Measurements from ENCODE around the gene ARMH1. TPM values are rescaled to one million over a fixed set of nuclear protein-coding genes. Genes with fewer than 3 reads are reported as not detected.

ARMH1 gene
- total RNA-seq, 1 experiment from 2014 or later = 0.65 TPM

GRCh38 chr1:44641126-44642102 is 33.1 kb upstream of the ARMH1 start:
- H3K4me1 Mint-ChIP-seq (ENCODE audit: insufficient read depth, unreplicated experiment) = no peaks in the 10 kb centered on the region
- TF ChIP-seq CTCF (IDR thresholded peaks at IDR 0.05; ENCODE audit: unreplicated experiment) = no peak
- no peak overlapping the region for H3K27ac Mint-ChIP-seq (ENCODE audit: low read depth, unreplicated experiment)
- no TSS peak for BruUV-seq (replicated peaks)
- POLR2A ChIA-PET = interaction anchor here (1.4 to 2.5 kb wide), 2 partner anchors 9 to 11 kb away, joined by 4 to 11 read pairs; no protein-coding TSS in a partner anchor
- H3K4me3 Mint-ChIP-seq (ENCODE audit: unreplicated experiment) = no peak overlapping the region
- peaks cover 84% of the 10 kb centered on the region for H3K36me3 Mint-ChIP-seq (ENCODE audit: insufficient read depth, unreplicated experiment)
- H3K9me3 Mint-ChIP-seq (ENCODE audit: unreplicated experiment) = no peaks in the 10 kb centered on the region
- CTCF ChIA-PET = interaction anchor here (0.6 to 7.5 kb wide), 3 partner anchors 10 to 603 kb away, joined by 4 to 63 read pairs (median 5); no protein-coding TSS in a partner anchor
- no peak for DNase-seq (ENCODE audit: unreplicated experiment)
- intact Hi-C loops (cut with micrococcal nuclease) = no loop called here
- H3K27me3 Mint-ChIP-seq (ENCODE audit: insufficient read depth, unreplicated experiment) = no peaks in the 10 kb centered on the region

- H3K4me3 Mint-ChIP-seq (ENCODE audit: unreplicated experiment) = no peak overlapping the region
- H3K4me1 Mint-ChIP-seq (ENCODE audit: insufficient read depth, unreplicated experiment) = no peaks in the 10 kb centered on the region
- no peaks in the 10 kb centered on the region for H3K27me3 Mint-ChIP-seq (ENCODE audit: insufficient read depth, unreplicated experiment)
- POLR2A ChIA-PET = interaction anchor here (1.4 to 2.5 kb wide), 2 partner anchors 10 kb away, joined by 4 to 11 read pairs; no protein-coding TSS in a partner anchor
- CTCF ChIA-PET = interaction anchor here (0.9 to 7.5 kb wide), 2 partner anchors 9 to 18 kb away, joined by 5 to 63 read pairs; no protein-coding TSS in a partner anchor
- H3K36me3 Mint-ChIP-seq (ENCODE audit: insufficient read depth, unreplicated experiment) = peaks cover 78% of the 10 kb centered on the region
- H3K27ac Mint-ChIP-seq (ENCODE audit: low read depth, unreplicated experiment) = no peak overlapping the region
- intact Hi-C loops (cut with micrococcal nuclease) = no loop called here
- no peaks in the 10 kb centered on the region for H3K9me3 Mint-ChIP-seq (ENCODE audit: unreplicated experiment)
- no peak for TF ChIP-seq CTCF (IDR thresholded peaks at IDR 0.05; ENCODE audit: unreplicated experiment)
- no peak for DNase-seq (ENCODE audit: unreplicated experiment)
- no TSS peak for BruUV-seq (replicated peaks)
Measured at GRCh38 chr1:44642255-44642654, 32.3 kb upstream of the ARMH1 start.

- intact Hi-C loops (cut with micrococcal nuclease) = no loop called here
- no peak for DNase-seq (ENCODE audit: unreplicated experiment)
- H3K4me3 Mint-ChIP-seq (ENCODE audit: unreplicated experiment) = no peak overlapping the region
- ChIA-PET CTCF (interaction anchor here (7.5 kb wide), 1 partner anchor 9 kb away, joined by 63 read pairs; no protein-coding TSS in a partner anchor), POLR2A (no interaction called here)
- peaks cover 72% of the 10 kb centered on the region for H3K36me3 Mint-ChIP-seq (ENCODE audit: insufficient read depth, unreplicated experiment)
- no TSS peak for BruUV-seq (replicated peaks)
- no peaks in the 10 kb centered on the region for H3K4me1 Mint-ChIP-seq (ENCODE audit: insufficient read depth, unreplicated experiment)
- H3K27me3 Mint-ChIP-seq (ENCODE audit: insufficient read depth, unreplicated experiment) = no peaks in the 10 kb centered on the region
- peak overlapping the region; percentile 21 for H3K27ac Mint-ChIP-seq (ENCODE audit: low read depth, unreplicated experiment)
- no peak for TF ChIP-seq CTCF (IDR thresholded peaks at IDR 0.05; ENCODE audit: unreplicated experiment)
- H3K9me3 Mint-ChIP-seq (ENCODE audit: unreplicated experiment) = no peaks in the 10 kb centered on the region
Measured at GRCh38 chr1:44642925-44643324, 31.6 kb upstream of the ARMH1 start.

- H3K27ac Mint-ChIP-seq (ENCODE audit: low read depth, unreplicated experiment) = no peak overlapping the region
- H3K27me3 Mint-ChIP-seq (ENCODE audit: insufficient read depth, unreplicated experiment) = no peaks in the 10 kb centered on the region
- CTCF ChIA-PET = interaction anchor here (0.7 to 7.5 kb wide), 2 partner anchors 8 to 9 kb away, joined by 3 to 63 read pairs; no protein-coding TSS in a partner anchor
- intact Hi-C loops (cut with micrococcal nuclease) = no loop called here
- H3K4me3 Mint-ChIP-seq (ENCODE audit: unreplicated experiment) = no peak overlapping the region
- H3K9me3 Mint-ChIP-seq (ENCODE audit: unreplicated experiment) = no peaks in the 10 kb centered on the region
- BruUV-seq (replicated peaks) = no TSS peak
- no peak for TF ChIP-seq CTCF (IDR thresholded peaks at IDR 0.05; ENCODE audit: unreplicated experiment)
- peaks cover 74% of the 10 kb centered on the region for H3K36me3 Mint-ChIP-seq (ENCODE audit: insufficient read depth, unreplicated experiment)
- POLR2A ChIA-PET = interaction anchor here (1.0 kb wide), 1 partner anchor 13 kb away, joined by 3 read pairs; no protein-coding TSS in a partner anchor
- DNase-seq (ENCODE audit: unreplicated experiment) = no peak
- H3K4me1 Mint-ChIP-seq (ENCODE audit: insufficient read depth, unreplicated experiment) = no peaks in the 10 kb centered on the region
Measured at GRCh38 chr1:44643721-44644334, 30.7 kb upstream of the ARMH1 start.

Measured in MCF 10A (cell line).